ENCODE measurements around the gene CLSTN3.

GRCh38 chr12:7103837-7104584 lies 26.2 kb upstream of the CLSTN3 start:
- TF ChIP-seq CTCF (IDR thresholded peaks at IDR 0.05; ENCODE audit: extremely low read depth in 1 of 2, insufficient read depth in 1 of 2, low read depth in 1 of 2, low read length in 2 of 2) (no peak), EZH2 (IDR thresholded peaks at IDR 0.05; ENCODE audit: borderline replicate concordance, low read depth, low read length, severe bottlenecking) (no peak), FOS (IDR thresholded peaks at IDR 0.05; ENCODE audit: borderline replicate concordance, insufficient read depth, low read length) (no peak), POLR2A (IDR thresholded peaks at IDR 0.05; ENCODE audit: low read depth, low read length) (no peak), POLR2AphosphoS5 (IDR thresholded peaks at IDR 0.05; ENCODE audit: insufficient read depth, low read depth, low read length) (no peak), GATA2 (IDR thresholded peaks at IDR 0.05; ENCODE audit: insufficient read depth, insufficient read length, low read depth, low read length) (no peak), JUN (IDR thresholded peaks at IDR 0.05; ENCODE audit: borderline replicate concordance, insufficient read depth, insufficient read length, low read depth) (no peak), MYC (IDR thresholded peaks at IDR 0.05; ENCODE audit: low read depth, low read length) (no peak), MAX (IDR thresholded peaks at IDR 0.05; ENCODE audit: insufficient read depth, insufficient read length) (no peak)

Data from endothelial cell of umbilical vein (primary cell).